Measurements from ENCODE around the gene OR2C3.

GRCh38 chr1:247539215-247539614 is 3.0 kb upstream of the OR2C3 start:
- TF ChIP-seq, protein P1, sequence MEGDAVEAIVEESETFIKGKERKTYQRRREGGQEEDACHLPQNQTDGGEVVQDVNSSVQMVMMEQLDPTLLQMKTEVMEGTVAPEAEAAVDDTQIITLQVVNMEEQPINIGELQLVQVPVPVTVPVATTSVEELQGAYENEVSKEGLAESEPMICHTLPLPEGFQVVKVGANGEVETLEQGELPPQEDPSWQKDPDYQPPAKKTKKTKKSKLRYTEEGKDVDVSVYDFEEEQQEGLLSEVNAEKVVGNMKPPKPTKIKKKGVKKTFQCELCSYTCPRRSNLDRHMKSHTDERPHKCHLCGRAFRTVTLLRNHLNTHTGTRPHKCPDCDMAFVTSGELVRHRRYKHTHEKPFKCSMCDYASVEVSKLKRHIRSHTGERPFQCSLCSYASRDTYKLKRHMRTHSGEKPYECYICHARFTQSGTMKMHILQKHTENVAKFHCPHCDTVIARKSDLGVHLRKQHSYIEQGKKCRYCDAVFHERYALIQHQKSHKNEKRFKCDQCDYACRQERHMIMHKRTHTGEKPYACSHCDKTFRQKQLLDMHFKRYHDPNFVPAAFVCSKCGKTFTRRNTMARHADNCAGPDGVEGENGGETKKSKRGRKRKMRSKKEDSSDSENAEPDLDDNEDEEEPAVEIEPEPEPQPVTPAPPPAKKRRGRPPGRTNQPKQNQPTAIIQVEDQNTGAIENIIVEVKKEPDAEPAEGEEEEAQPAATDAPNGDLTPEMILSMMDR (IDR thresholded peaks at IDR 0.05; ENCODE audit: insufficient read depth, low read length, poor library complexity, severe bottlenecking) = no peak
- TF ChIP-seq EZH2phosphoT487 (conservative IDR thresholded peaks at IDR 0.05; ENCODE audit: low read length) = no peak

Measured in SU-DHL-6 (cell line).